Stimulated activated CD4-positive, alpha-beta T cell treated with anti-CD3 and anti-CD28 coated beads, Interleukin-2, amount 100 ng/mL, for 48 hours (primary cell): ENCODE measurements around the gene C20orf173.
"Not testable (repeated sequence)": the region's sequence is repeated elsewhere in the genome, so short reads cannot be mapped to it uniquely, and the experiment has no call there.

Source experiments
- DNase-seq, 2 donors: peaks; one replicate each; pipeline ENCODE4 v3.0.0-alpha.2; 2020

The C20orf173 gene

GRCh38 chr20:35529552-35529951 is at the start of gene C20orf173:
C20orf173 (minus strand) TSS chr20:35529652; CDS start chr20:35529373, 279 bp downstream.
- no peak for DNase-seq

- no peak for DNase-seq
Measured at GRCh38 chr20:35579196-35579595, 49.7 kb upstream of the C20orf173 start.

- no peak for DNase-seq
Measured at GRCh38 chr20:35578469-35578868, 49.0 kb upstream of the C20orf173 start.

GRCh38 chr20:35576816-35577215 is 47.4 kb upstream of the C20orf173 start:
- DNase-seq = no peak

- no peak for DNase-seq
Measured at GRCh38 chr20:35575958-35576357, 46.5 kb upstream of the C20orf173 start.

- DNase-seq = no peak
Measured at GRCh38 chr20:35572838-35573237, 43.4 kb upstream of the C20orf173 start.

GRCh38 chr20:35571555-35571954 is 42.1 kb upstream of the C20orf173 start:
- no peak for DNase-seq

GRCh38 chr20:35568645-35569044 is 39.2 kb upstream of the C20orf173 start:
- no peak for DNase-seq

GRCh38 chr20:35564905-35565304 is 35.5 kb upstream of the C20orf173 start:
- DNase-seq = no peak

- no peak for DNase-seq
Measured at GRCh38 chr20:35563834-35564233, 34.4 kb upstream of the C20orf173 start.

GRCh38 chr20:35562541-35563110 is 33.2 kb upstream of the C20orf173 start:
- no peak for DNase-seq

- no peak for DNase-seq
Measured at GRCh38 chr20:35561671-35562070, 32.2 kb upstream of the C20orf173 start.

GRCh38 chr20:35561268-35561667 is 31.8 kb upstream of the C20orf173 start:
- DNase-seq = no peak

- no peak for DNase-seq
Measured at GRCh38 chr20:35560541-35560940, 31.1 kb upstream of the C20orf173 start.

- no peak for DNase-seq
Measured at GRCh38 chr20:35560105-35560511, 30.7 kb upstream of the C20orf173 start.

GRCh38 chr20:35559042-35559693 is 29.7 kb upstream of the C20orf173 start:
- DNase-seq = no peak

- no peak for DNase-seq
Measured at GRCh38 chr20:35558451-35558850, 29.0 kb upstream of the C20orf173 start.

- no peak for DNase-seq
Measured at GRCh38 chr20:35556871-35557270, 27.4 kb upstream of the C20orf173 start.

- no peak for DNase-seq
Measured at GRCh38 chr20:35555951-35556645, 26.6 kb upstream of the C20orf173 start.

GRCh38 chr20:35555461-35555860 is 26.0 kb upstream of the C20orf173 start:
- DNase-seq = not testable (repeated sequence)

GRCh38 chr20:35552914-35553313 is 23.5 kb upstream of the C20orf173 start:
- no peak for DNase-seq

- DNase-seq = no peak
Measured at GRCh38 chr20:35551503-35551902, 22.1 kb upstream of the C20orf173 start.

GRCh38 chr20:35547329-35547728 is 17.9 kb upstream of the C20orf173 start:
- no peak for DNase-seq

GRCh38 chr20:35546127-35546526 is 16.7 kb upstream of the C20orf173 start:
- no peak for DNase-seq
